Measurements from ENCODE around the gene COL26A1. TPM values are rescaled to one million over a fixed set of nuclear protein-coding genes. Genes with fewer than 3 reads are reported as not detected.
"Not testable (repeated sequence)": the region's sequence is repeated elsewhere in the genome, so short reads cannot be mapped to it uniquely, and the experiment has no call there.

The COL26A1 gene
- total RNA-seq, 1 experiment from 2014 or later, result not detected

- DNase-seq (ENCODE audit: low spot score), result peak; percentile 59
These were observed 74.3 kb downstream of the COL26A1 start for GRCh38 chr7:101436857-101437576.

GRCh38 chr7:101441890-101442289, 79.2 kb downstream of the COL26A1 start:
- DNase-seq (ENCODE audit: low spot score), result no peak

DNA sequence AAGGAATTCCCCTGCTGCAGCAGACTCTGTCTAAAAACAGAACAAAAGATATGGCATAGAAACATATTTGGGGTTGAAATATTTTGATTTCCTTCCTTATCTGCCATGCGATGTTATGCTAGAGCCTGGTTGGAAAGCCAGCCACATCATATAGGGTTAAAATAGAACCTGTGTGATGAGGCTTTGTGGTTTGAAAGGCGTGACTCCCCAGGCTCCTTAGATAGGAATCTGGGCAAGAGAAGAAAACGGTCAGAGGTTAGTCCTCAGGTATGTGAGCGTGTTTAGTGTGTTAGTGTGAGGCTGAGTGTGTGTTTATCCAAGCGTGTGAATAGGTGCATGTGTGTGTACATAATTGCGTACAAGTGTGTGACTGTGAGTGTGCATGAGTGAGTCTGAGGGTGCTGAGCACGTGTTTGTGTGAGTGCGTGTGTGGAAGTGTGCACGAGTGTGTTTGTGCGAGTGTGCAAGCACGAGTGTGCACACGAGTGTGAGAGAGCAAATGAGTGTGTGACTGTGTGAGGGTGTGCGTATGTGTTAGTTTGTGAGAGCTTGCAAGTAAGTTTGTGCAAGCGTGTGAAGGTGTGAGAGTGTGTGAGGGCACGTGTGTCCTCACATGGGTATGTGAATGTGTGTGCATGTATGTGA, 79.9 kb downstream of the COL26A1 start:
- no peak for DNase-seq (ENCODE audit: low spot score)

DNA sequence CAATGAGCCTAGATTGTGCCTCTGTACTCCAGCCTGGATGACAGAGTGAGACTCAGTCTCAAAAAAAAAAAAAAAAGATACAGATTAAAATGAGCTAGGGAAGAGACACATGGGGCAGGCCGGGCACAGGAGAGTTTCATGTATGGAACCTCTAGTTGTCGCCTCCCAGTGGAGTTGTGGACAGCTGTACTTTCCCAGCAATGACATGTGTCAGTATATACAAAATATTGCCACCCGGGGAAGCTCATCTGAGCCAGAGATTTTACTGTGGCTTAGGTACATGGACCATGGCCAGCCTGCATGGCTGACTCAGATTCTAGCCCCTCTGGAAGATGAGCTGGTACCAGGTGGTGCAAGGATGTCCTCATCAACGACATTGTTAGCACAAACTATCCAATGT, 87.4 kb downstream of the COL26A1 start:
- no peak for DNase-seq (ENCODE audit: low spot score)

GRCh38 chr7:101453617-101454016, 90.9 kb downstream of the COL26A1 start:
- DNase-seq (ENCODE audit: low spot score), result no peak

GRCh38 chr7:101457001-101457750, 94.5 kb downstream of the COL26A1 start:
- no peak for DNase-seq (ENCODE audit: low spot score)

GRCh38 chr7:101465131-101465530, 102.5 kb downstream of the COL26A1 start:
- no peak for DNase-seq (ENCODE audit: low spot score)

- DNase-seq (ENCODE audit: low spot score), result no peak
These were observed 103.0 kb downstream of the COL26A1 start for GRCh38 chr7:101465576-101466196.

GRCh38 chr7:101466871-101467270, 104.2 kb downstream of the COL26A1 start:
- no peak for DNase-seq (ENCODE audit: low spot score)

- DNase-seq (ENCODE audit: low spot score), result no peak
These were observed 106.0 kb downstream of the COL26A1 start for GRCh38 chr7:101468546-101469275.

GRCh38 chr7:101470668-101471487, 108.2 kb downstream of the COL26A1 start:
- no peak for DNase-seq (ENCODE audit: low spot score)

- DNase-seq (ENCODE audit: low spot score), result no peak
These were observed 111.5 kb downstream of the COL26A1 start for GRCh38 chr7:101474178-101474577.

GRCh38 chr7:101475691-101476090, 113.0 kb downstream of the COL26A1 start:
- DNase-seq (ENCODE audit: low spot score), result not testable (repeated sequence)

- DNase-seq (ENCODE audit: low spot score), result no peak
These were observed 116.5 kb downstream of the COL26A1 start for GRCh38 chr7:101479217-101479616.

DNA sequence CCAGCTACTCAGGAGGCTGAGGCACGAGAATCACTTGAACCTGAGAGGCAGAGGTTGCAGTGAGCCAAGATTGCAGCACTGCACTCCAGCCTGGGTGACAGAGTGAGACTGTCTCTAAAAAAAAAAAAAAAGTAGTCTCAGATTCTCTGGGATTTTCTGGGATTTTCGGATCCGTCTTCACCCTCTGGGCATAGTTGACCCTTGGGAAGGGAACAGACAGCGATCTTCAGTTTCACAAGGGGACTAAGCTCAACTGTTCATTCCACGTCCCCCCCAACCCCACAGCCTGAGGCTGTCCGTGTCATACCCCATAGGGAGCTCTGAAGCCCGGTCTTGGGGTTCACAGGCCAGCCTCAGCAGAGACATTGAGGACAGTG, 123.4 kb downstream of the COL26A1 start:
- DNase-seq (ENCODE audit: low spot score), result not testable (repeated sequence)

- DNase-seq (ENCODE audit: low spot score), result no peak
These were observed 123.9 kb downstream of the COL26A1 start for GRCh38 chr7:101486433-101487104.

DNA sequence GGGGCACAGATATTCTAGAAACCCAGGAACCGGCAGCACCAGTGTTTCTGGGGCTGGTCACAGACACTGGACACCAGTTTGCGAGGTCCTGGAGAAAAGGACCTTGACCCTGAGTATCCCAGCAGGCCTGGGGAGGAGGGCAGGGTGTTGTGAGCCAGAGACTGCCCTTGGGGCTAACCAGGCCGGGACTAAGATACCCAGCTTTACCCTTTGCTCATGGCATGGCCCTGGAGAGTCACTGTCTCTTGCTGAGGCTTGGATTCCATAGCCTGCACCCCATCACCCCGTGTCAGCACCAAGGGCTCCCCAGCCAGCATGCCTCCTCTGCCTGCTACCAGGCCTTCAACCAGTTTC, 124.4 kb downstream of the COL26A1 start:
- DNase-seq (ENCODE audit: low spot score), result no peak

GRCh38 chr7:101487753-101488152, 125.1 kb downstream of the COL26A1 start:
- no peak for DNase-seq (ENCODE audit: low spot score)

DNA sequence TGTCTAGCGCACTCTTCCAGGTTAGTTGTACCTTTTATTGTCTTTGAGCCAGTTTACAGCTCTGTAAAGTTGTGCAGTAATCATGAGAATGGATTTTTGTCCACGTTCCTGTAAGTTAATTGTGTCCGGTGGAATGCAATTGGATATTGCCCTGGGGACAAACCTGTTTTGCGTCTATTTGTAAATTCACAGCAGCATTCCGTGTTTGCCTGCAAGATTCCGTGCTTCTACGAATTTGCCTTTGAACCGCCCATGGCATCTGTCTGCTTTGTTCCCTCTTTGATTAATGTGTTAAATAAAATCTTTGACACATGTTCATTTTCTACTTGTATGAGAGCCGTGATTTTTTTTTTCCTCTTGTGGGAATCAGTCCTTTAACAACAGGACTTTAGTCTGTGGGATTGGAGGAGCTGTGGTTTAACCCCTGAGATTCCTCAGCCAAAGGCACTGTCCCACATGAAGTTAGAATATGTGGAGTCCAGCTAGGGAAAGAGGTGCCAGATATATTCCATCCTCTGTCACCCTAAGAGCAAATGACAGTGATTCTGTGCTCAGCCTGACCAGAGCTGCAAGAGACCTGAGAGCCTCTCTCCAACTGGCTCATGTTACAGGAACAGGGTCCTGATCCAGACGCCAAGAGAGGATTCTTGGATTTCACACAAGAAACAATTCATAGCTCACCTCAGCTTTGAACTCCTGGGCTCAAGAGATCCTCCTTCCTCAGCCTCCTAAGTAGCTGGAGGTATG, 126.3 kb downstream of the COL26A1 start:
- peak; percentile 22 for DNase-seq (ENCODE audit: low spot score)
